ENCODE data around the gene JAML. TPM values are rescaled to one million over a fixed set of nuclear protein-coding genes. Genes with fewer than 3 reads are reported as not detected.

JAML gene
- 1.2 and 1.5 TPM in 2 replicates for total RNA-seq

- H3K9me3 Mint-ChIP-seq, result no peaks in the 10 kb centered on the region
- CTCF ChIA-PET, result interaction anchor here (1.4 kb wide), 1 partner anchor 26 kb away, joined by 5 read pairs; no protein-coding TSS in a partner anchor
These were observed at the start of gene JAML for GRCh38 chr11:118224511-118225188. TSS of gene JAML (minus strand) at chr11:118225011. CDS start at chr11:118214866, 10,145 bp downstream.

GRCh38 chr11:118274186-118274585 lies 49.4 kb upstream of the JAML start:
- Mint-ChIP-seq H3K4me1 (no peaks in the 10 kb centered on the region), H3K36me3 (ENCODE audit: low read depth) (no peaks in the 10 kb centered on the region), H3K27ac (no peak overlapping the region), H3K9me3 (no peaks in the 10 kb centered on the region), H3K27me3 (peaks cover 26% of the 10 kb centered on the region), H3K4me3 (no peak overlapping the region)
- ChIA-PET POLR2A (no interaction called here), CTCF (no interaction called here)
- intact Hi-C loops (cut with micrococcal nuclease), result no loop called here
- no peak for DNase-seq
- no peak for TF ChIP-seq CTCF (IDR thresholded peaks at IDR 0.05)
- ATAC-seq (ENCODE audit: low read depth), result no peak

More at GRCh38 chr11:118224511-118225188, at the start of gene JAML:
- H3K36me3 Mint-ChIP-seq (ENCODE audit: low read depth), result no peaks in the 10 kb centered on the region
- peaks cover 57% of the 10 kb centered on the region for H3K4me1 Mint-ChIP-seq
- ATAC-seq (ENCODE audit: low read depth), result peak; percentile 60
- H3K4me3 Mint-ChIP-seq, result peak within 1 kb of the TSS; percentile 44
- POLR2A ChIA-PET, result interaction anchor here (4.1 kb wide), 1 partner anchor 11 kb away, joined by 25 read pairs; no protein-coding TSS in a partner anchor
- H3K27me3 Mint-ChIP-seq, result peaks cover 26% of the 10 kb centered on the region
- TF ChIP-seq CTCF (IDR thresholded peaks at IDR 0.05), result no peak
- peak within 1 kb of the TSS; percentile 30 for H3K27ac Mint-ChIP-seq
- intact Hi-C loops (cut with micrococcal nuclease), result no loop called here
- DNase-seq, result no peak

GRCh38 chr11:118272001-118272400 lies 47.2 kb upstream of the JAML start:
- no peak for TF ChIP-seq CTCF (IDR thresholded peaks at IDR 0.05)
- intact Hi-C loops (cut with micrococcal nuclease), result no loop called here
- Mint-ChIP-seq H3K36me3 (ENCODE audit: low read depth) (no peaks in the 10 kb centered on the region), H3K4me1 (no peaks in the 10 kb centered on the region), H3K9me3 (no peaks in the 10 kb centered on the region), H3K27ac (no peak overlapping the region), H3K4me3 (no peak overlapping the region), H3K27me3 (peaks cover 26% of the 10 kb centered on the region)
- ATAC-seq (ENCODE audit: low read depth) (no peak), DNase-seq (no peak)
- CTCF ChIA-PET, result no interaction called here
- POLR2A ChIA-PET, result no interaction called here

- DNase-seq, result no peak
- Mint-ChIP-seq H3K27me3 (peaks cover 47% of the 10 kb centered on the region), H3K4me1 (peaks cover 15% of the 10 kb centered on the region), H3K4me3 (no peak overlapping the region), H3K9me3 (no peaks in the 10 kb centered on the region), H3K36me3 (ENCODE audit: low read depth) (no peaks in the 10 kb centered on the region), H3K27ac (no peak overlapping the region)
- no peak for TF ChIP-seq CTCF (IDR thresholded peaks at IDR 0.05)
- intact Hi-C loops (cut with micrococcal nuclease), result no loop called here
- CTCF ChIA-PET, result interaction anchor here (0.8 to 1.8 kb wide), 2 partner anchors 29 to 69 kb away, joined by 5 to 9 read pairs; no protein-coding TSS in a partner anchor
- ATAC-seq (ENCODE audit: low read depth), result peak; percentile 18
- POLR2A ChIA-PET, result interaction anchor here (0.7 kb wide), 1 partner anchor 10 kb away, joined by 3 read pairs; no protein-coding TSS in a partner anchor
These were observed 42.7 kb upstream of the JAML start for GRCh38 chr11:118267486-118267885.

GRCh38 chr11:118265954-118266353 lies 41.1 kb upstream of the JAML start:
- Mint-ChIP-seq H3K27me3 (peaks cover 60% of the 10 kb centered on the region), H3K4me3 (no peak overlapping the region), H3K9me3 (no peaks in the 10 kb centered on the region), H3K36me3 (ENCODE audit: low read depth) (no peaks in the 10 kb centered on the region), H3K27ac (no peak overlapping the region), H3K4me1 (peaks cover 15% of the 10 kb centered on the region)
- intact Hi-C loops (cut with micrococcal nuclease), result loop anchor here (2.0 kb wide), 1 partner anchor 67 kb away; no protein-coding TSS in a partner anchor
- DNase-seq (no peak), ATAC-seq (ENCODE audit: low read depth) (no peak)
- CTCF ChIA-PET, result interaction anchor here (1.1 to 3.9 kb wide), 3 partner anchors 12 to 67 kb away, joined by 3 to 18 read pairs (median 4); no protein-coding TSS in a partner anchor
- POLR2A ChIA-PET, result no interaction called here
- no peak for TF ChIP-seq CTCF (IDR thresholded peaks at IDR 0.05)
